Measurements from ENCODE around the gene ZBTB40. TPM values are rescaled to one million over a fixed set of nuclear protein-coding genes. Genes with fewer than 3 reads are reported as not detected.

The ZBTB40 gene
- total and polyA plus RNA-seq, 9 of the 15 experiments (the other 6 are each of a cell fraction or from before 2014, with no cell fraction given): 2.6 to 26.0 (median 18.8) TPM

- ATAC-seq: no peak
- in situ Hi-C loops (cut with MboI): no loop called here
- POLR2A ChIA-PET: interaction anchor here (0.6 to 2.0 kb wide), 4 partner anchors 10 to 25 kb away, joined by 3 to 5 read pairs (median 4); no protein-coding TSS in a partner anchor
These were observed 69.2 kb downstream of the ZBTB40 start for GRCh38 chr1:22520871-22521270.

More at GRCh38 chr1:22520871-22521270, 69.2 kb downstream of the ZBTB40 start:
- H3K36me3 ChIP-seq (ENCODE audit: control insufficient read depth, insufficient read depth, low read length): peaks cover 92% of the 10 kb centered on the region
- H3K27ac ChIP-seq (ENCODE audit: extremely low read depth, low read depth, low read length): no peak overlapping the region
- H3K4me3 ChIP-seq: no peak overlapping the region
- no peaks in the 10 kb centered on the region for H3K9me3 ChIP-seq (replicated peaks; ENCODE audit: control insufficient read depth, insufficient read depth, low read depth, low read length)
- H3K4me1 ChIP-seq (replicated peaks in 1 of 2; ENCODE audit: control insufficient read depth in 2 of 2, insufficient read depth in 2 of 2, low read length in 2 of 2): no peaks in the 10 kb centered on the region
- H3K27me3 ChIP-seq (ENCODE audit: control insufficient read depth in 2 of 2, insufficient read depth in 2 of 2, low read length in 2 of 2): no peaks in the 10 kb centered on the region
- intact Hi-C loops (cut with micrococcal nuclease): no loop called here
- no peaks in the 10 kb centered on the region for H3K79me2 ChIP-seq (ENCODE audit: control insufficient read depth, insufficient read depth, low read length)
- no peak overlapping the region for H3K9ac ChIP-seq (ENCODE audit: insufficient read depth in 1 of 2, low read depth in 2 of 2, low read length in 2 of 2)
- H2AFZ ChIP-seq (ENCODE audit: low read depth, low read length): no peak overlapping the region
- BruUV-seq (replicated peaks): no TSS peak
- TF ChIP-seq ETS2 (tag; IDR thresholded peaks at IDR 0.05; ENCODE audit: borderline replicate concordance, poor library complexity, severe bottlenecking): no peak
- no peak for TF ChIP-seq PYGO2 (tag; IDR thresholded peaks at IDR 0.05)
- TF ChIP-seq L3MBTL2 (IDR thresholded peaks at IDR 0.05): no peak
- no peak for TF ChIP-seq FOXK2 (conservative IDR thresholded peaks at IDR 0.05 in 1 of 2, IDR thresholded peaks at IDR 0.05 in 1 of 2; ENCODE audit: low read depth in 2 of 2)
- TF ChIP-seq HNRNPL (IDR thresholded peaks at IDR 0.05; ENCODE audit: low read depth, low read length): no peak
- TF ChIP-seq ZBTB12 (CRISPR knock-in tag; IDR thresholded peaks at IDR 0.05): no peak
- no peak for TF ChIP-seq ETV6 (IDR thresholded peaks at IDR 0.05; ENCODE audit: borderline replicate concordance in 1 of 2, low read depth in 2 of 2, low read length in 1 of 2)
- no peak for TF ChIP-seq ETV6 (CRISPR knock-in tag; IDR thresholded peaks at IDR 0.05; ENCODE audit: borderline replicate concordance)
- TF ChIP-seq TAF9B (IDR thresholded peaks at IDR 0.05; ENCODE audit: partially characterized antibody): no peak
- no peak for TF ChIP-seq ZNF134 (CRISPR knock-in tag; conservative IDR thresholded peaks at IDR 0.05)
- CTCF ChIA-PET (ENCODE audit: low intra/inter-chr PET ratio): no interaction called here
- DNase-seq (ENCODE audit: extremely low read depth in 1 of 4, low spot score in 3 of 4): no peak
- 0 out of 2 replicates have a peak, but pooled peaks cover 4% of the 10 kb centered on the region for H4K20me1 ChIP-seq (replicated peaks; ENCODE audit: control insufficient read depth, insufficient read depth, low read length)
- 93% methylated on average over 9 of the region's 9 CpGs for WGBS (ENCODE audit: insufficient coverage, low coverage, missing lambda C conversion rate)
- H3K4me2 ChIP-seq (ENCODE audit: insufficient read depth, low read length): no peak overlapping the region
- FAIRE-seq: no peak
- H3K9me1 ChIP-seq (ENCODE audit: control insufficient read depth, insufficient read depth, low read length): no peaks in the 10 kb centered on the region

Measured in K562 (cell line).